GM21423 (cell line): Measurements from ENCODE around the gene ACAP2.
A peak's percentile ranks its signal among the peaks of the same experiment; 100 is the strongest.
"Not testable (repeated sequence)": the region's sequence is repeated elsewhere in the genome, so short reads cannot be mapped to it uniquely, and the experiment has no call there.

Experiments used
- ATAC-seq: cut with Tn5 transposase; IDR thresholded peaks from one replicate; pipeline ENCODE4 v1.9.1; 2021; ENCODE audit warnings: mild to moderate bottlenecking, moderate library complexity; ENCODE audit not compliant: unreplicated experiment

The ACAP2 gene

DNA sequence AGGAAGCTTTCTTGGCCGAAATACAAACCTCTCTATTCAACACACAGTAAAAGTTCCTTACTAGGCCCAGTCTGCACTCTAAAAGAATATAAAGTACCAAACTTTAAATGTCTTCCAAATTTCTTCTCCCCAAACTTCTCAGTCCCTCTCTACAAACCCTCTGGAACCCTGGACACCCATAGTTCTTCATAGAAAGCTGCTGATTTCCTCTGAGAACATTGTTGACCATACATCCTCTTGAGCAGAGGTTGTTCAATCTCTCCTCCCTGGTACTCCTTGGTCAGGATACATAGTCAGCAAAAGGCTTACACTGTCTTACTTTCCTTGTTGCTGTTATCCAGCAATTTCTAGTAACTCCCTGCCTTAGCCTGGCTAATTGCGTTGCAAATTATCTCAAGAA lies 3.1 kb upstream of the ACAP2 start:
- no peak for ATAC-seq

DNA sequence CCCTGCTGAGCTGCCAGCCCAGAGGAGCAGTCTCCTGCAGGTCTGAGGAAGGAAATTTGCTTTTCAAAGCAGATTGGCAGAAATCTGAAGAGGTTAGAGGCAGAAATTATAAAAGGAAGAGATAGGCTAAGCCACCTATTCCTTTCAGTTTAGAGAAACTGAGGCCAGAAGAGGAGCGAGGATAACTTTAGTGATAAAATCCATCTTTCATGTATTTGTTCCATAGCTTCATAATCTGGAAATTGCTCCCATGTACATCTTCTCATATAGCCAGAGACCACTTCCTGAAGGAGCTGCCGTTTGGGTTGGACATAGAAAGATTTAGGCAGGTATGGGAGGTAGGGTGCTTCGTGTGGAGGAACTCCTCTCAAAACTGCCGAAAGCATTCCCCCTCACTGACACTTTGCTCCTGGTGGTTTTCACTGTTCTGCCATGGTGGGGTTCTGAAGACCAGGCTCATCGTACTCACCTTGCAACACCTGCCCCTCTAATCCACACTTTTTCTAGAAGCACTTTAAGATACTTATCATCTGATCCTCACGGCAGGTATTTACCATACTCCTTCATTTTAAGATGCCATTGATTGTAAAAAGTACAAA lies 670 bp upstream of the ACAP2 start:
- ATAC-seq, result no peak

DNA sequence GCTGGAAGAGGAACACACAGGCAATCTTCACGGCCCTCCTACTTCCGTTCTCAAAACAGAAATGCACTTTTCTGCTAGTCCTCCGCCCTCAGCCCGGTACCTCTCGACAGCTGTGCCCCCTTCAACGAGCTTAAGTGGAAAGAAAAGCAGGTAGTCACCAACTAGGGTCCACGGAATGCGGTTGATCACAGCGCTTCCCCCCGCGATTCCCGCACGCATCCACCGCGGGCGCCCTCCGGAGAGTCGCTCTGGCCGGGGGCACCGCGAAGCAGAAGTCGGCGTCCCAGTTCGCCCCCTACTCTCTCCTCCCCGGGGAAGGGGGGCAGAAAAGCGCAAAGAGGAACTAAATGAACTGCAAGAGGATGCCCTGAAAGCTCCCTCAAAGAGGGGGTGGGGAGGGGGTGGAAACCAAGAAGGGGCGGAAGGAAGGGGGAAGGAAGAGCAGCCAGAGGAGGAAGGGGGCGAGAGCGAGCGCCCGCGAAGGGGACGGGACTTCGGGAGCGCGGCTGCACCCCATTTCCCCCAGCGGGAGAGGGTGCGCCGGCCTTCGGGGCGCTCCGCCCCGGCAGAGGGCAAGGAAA lies 738 bp downstream of the ACAP2 start:
- ATAC-seq, result peak; percentile 5

DNA sequence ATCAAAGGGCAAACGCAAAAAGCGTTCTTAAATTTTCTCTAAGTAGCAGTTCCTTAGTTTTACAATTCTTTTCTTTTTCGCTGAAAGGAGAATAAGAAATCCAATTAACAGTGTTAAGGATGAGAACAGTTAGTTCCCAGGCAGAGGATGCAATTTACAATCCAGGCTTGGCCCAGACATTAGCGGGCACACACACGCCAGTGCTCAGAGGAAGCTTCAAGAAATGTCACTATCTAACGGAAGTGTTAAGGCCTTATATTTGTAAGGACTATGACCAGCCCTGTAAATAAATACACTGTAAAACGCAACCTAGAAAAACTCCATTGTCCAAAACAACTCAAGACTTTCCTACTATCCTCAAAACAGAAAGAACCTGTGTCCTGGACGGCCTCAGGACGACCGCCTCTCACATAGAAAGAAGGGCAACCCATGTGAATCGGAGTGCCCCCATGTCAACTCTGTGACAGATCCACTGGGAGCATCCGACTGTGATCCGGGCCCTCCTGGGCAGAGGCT lies 1.3 kb downstream of the ACAP2 start:
- ATAC-seq, result no peak

DNA sequence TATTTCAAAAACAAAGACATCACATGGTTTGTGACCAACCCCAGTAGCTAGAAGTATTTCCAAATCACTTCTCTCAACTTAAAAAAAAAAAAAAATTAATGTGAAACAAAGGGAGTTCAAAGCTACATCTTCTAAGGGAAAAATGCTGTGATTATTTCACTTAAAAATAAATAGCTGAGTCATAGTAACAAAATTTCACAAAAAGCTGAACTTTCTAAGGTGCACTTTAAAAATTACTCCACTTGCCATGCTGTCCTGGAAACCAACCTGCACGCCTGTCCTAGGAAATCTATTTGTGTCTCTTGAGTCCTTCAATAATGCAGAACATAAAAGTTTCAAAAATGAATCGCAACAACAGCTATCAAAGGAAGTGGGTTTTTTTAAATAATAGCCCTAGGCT lies 1.8 kb downstream of the ACAP2 start:
- no peak for ATAC-seq

DNA sequence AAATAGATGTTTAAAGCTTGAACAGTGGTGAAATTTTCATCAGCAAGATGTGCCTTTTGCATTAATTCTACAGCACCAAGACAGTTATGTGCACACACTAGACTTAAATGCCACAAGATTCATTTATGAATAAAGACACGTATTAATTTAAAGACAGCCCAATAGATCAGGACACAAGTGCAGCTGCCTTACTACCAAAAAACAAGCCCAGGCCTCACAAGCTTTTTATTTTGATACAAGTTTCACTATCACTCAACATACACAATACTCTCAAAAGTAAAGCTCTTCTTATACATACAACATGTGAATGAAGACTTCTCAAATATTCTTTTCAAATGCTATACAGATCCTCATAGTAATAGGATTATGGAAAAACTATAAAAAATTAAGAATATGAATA lies 2.4 kb downstream of the ACAP2 start:
- ATAC-seq, result no peak

DNA sequence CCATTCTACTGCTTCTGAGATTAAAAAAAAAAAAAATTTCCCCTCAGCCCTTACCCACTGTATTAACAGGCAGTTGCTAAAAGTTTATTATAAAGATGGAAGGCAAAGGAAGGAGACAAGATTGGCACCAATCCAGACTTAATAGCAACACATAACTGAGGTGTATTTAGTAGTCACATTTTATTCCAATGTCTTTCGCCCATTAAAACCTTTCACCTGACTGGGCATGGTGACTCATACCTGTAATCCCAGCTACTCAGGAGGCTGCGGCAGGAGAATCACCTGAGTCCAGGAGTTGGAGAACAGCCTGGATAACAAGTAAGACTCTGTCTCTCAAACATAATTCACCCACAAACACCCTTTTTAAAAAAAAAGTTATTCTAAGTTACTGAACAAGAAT lies 4.4 kb downstream of the ACAP2 start:
- ATAC-seq, result no peak

DNA sequence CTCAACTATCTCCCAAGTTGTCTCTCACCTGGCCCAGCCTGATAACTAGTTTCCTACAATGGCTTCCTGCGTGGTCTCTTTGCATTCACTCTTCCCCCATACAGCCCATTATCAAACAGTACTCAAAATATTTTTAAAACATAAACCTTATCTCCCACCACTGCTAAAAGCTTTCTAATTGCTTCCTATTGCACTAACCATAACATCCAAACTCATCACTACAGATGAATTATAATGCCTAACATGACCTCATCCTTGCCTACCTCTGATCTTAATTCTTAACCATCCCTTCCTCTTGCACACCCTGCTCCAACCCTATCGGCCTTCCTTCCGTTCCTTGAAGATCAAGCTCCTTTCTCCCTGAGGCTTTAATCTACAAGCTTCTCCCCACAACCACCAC lies 17.0 kb downstream of the ACAP2 start:
- ATAC-seq, result no peak

DNA sequence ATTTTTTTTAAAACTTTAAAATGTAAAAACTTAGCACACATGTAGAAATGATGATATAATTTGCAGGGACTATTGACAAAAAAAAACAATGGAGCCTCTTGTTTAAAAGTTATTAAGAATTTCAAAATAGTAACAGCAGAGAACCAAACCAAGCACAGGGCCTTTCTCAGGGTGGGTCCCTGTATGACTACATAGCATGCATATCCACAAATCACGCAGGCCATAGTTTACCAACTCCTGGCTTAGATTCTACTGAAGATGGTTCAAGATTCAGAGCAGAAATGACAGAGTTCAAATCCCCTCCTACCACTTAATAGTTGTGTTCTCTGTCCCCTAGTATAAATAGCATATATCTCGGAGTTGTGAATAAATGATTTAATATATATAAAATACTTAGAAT lies 19.0 kb downstream of the ACAP2 start:
- no peak for ATAC-seq

DNA sequence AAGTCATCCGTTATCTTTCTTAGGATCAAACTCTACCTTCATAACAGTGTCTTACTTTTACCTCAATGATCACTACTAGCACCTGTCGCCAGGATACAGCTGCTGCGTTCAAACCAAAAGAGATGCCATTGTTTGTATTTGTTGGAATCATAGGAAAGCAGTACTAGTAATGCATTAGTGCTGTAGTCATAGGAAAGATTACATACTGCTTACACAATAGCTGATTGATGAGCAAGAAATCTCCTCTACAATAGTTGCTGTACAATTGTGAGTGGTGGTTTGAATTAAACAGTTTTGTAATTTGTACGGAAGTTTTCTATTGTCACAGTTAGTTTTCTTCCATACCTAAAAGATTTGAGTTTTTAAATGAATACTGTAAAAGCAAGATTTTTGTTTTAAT lies 21.4 kb downstream of the ACAP2 start:
- no peak for ATAC-seq

DNA sequence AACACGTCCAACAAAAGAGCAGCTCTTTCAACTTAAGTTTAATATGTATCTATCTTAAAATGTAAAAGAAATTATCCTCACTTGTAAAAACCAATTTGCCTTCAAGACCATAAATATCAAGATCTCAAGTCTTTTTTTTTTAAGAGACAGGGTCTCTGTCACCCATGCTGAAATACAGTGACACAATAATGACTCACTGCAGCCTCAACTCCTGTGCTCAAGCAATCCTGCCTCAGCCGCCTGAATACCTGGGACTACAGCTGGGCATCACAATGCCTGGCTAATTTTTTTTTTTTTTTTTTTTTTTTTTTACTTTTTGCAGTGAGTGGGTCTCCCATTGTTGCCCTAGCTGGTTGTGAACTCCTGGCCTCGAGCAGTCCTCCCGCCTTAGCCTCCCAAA lies 26.0 kb downstream of the ACAP2 start:
- no peak for ATAC-seq

DNA sequence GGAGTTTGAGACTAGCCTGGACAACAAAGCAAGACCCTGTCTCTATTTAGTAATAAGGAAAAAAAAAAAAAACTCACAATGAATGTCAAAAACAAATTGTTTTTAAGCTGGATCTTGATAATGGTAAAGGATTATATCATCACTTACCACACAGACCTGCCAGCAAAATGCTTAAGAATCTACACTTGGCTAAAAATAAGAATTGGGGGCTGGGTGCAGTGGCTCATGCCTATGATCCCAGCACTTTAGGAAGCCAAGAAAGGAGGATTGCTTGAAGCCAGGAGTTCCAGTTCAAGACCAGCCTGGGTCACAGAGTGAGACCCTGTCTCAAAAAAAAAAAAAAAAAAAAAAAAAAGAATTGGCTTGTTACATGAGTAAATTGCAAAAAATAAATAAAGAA lies 31.0 kb downstream of the ACAP2 start:
- no peak for ATAC-seq

DNA sequence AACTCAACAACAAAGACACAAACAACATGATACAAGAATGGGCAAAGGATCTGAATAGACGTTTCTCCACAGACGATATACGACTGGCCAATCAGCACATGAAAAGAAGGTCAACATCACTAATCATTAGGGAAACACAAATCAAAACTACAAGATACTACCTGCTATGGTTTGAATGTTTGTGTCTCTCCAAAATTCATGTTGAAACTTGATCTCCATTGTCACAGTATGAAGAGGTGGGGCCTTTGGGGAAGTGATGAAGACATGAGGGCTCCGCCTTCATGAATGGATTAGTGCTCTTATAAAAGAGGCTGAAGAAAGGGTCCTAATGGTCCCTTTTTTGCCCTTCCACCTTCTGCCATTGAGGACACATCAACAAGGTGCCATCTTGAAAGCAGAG lies 32.3 kb downstream of the ACAP2 start:
- no peak for ATAC-seq

DNA sequence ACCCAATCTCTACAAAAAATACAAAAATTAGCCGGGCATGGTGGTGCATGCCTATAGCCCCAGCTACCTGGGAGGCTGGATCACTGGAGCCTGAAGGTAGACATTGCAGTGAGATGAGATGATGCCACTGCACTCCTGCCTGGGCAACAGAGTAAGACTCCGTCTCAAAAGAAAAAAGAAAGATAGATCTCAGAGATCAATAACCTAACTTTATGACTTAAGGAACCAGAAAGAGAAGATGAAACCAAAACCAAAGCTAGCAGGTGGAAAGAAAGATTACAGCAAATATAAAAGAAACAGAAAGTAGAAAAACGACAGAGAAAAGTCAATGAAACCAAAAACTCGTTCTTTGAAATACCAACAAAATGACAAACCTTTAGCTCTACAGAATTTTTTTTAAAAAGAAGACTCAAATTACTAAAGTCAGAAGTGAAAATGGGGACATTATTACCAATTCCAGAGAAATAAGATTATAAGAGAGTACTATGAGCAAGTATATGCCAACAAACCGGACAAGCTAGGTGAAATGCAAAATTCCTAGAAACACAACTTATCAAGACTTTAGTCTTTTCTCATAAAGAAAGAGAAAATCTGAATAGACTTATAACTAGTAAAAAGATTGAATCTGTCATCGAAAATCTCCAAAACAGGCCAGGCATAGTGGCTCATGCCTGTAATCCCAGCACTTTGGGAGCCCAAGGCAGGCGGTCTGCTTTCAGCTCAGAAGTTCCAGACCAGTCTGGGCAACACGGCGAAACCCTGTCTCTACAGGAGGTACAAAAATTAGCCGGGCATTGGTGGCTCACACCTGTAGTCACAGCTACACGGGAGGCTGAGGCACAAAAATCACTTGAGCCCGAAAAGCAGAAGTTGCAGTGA lies 35.0 kb downstream of the ACAP2 start:
- no peak for ATAC-seq

DNA sequence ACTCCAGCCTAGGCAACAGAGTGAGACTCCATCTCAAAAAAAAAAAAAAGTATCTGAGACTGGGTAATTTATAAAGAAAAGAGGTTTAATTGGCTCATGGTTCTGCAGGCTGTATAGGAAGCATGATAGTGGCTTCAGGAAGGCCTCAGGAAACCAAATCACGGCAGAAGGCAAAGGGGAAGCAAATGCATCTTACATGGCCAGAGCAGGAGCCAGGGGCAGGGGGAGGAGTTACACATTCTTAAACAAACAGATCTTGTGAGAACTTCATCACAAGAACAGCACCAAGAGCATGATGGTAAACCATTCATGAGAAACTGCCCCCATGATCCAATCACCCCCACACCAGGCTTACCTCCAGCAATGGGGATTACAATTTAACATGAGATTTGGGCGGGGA lies 37.2 kb downstream of the ACAP2 start:
- ATAC-seq, result no peak

DNA sequence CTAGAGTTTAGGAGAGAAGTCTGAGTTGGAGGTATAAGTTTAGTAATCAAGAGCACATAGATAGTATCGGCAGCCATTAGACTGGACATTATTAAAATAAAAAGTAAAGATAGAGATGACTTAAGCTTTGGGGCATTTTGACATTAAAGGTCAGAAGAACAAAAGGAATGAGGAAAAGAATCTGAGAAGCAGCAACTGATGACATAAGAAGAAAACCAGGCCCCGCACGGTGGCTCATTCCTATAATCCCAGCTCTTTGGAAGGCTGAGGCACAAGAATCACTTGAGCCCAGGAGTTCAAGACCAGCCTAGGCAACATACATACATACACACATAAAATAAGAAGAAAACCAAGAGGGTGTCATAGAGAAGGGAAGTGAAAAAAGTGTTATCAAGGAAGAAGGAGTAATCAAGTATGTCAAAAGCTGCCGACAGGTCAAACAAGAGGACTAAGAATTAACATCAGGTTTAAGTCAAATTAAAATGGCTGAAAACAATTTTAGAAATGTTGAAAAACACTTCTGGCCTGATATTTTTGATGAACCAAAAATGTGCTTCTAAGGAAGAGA lies 38.9 kb downstream of the ACAP2 start:
- ATAC-seq, result no peak

DNA sequence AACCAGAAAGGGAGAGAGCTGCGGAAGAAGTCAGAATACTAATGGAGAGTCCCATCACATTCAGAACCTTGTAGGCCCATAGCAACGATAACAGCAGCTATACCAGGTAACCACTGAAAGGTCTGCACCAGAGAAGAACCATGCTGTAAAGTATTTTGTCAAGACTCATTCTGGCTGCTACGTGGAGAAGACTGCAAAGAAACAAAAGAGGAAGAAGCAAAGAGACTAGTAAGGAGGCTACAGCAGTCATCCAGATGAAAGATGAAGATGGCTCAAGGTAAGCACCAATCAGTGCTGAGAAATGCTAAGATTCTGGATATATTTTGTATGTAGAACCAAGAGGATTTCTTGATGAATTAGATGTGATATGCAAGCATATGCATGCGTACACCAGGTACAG lies 39.6 kb downstream of the ACAP2 start:
- no peak for ATAC-seq

DNA sequence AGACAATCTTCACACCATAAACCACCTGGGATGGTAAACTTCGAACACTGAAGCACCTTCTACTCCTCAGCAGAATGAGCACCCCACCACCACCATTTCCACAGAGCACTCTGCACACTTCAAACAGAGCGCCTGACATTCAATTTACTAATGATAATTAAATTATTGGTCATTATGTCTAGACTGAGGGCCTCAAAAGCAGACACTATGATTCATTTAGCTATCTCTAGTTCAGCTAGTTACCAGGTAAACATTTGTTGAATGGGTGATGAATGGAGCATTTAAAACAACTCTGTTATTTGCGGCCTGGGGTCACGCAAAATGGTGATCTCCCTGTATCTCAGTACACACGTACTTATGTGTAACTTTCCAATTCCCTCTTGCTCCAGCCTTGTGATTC lies 40.9 kb downstream of the ACAP2 start:
- no peak for ATAC-seq

DNA sequence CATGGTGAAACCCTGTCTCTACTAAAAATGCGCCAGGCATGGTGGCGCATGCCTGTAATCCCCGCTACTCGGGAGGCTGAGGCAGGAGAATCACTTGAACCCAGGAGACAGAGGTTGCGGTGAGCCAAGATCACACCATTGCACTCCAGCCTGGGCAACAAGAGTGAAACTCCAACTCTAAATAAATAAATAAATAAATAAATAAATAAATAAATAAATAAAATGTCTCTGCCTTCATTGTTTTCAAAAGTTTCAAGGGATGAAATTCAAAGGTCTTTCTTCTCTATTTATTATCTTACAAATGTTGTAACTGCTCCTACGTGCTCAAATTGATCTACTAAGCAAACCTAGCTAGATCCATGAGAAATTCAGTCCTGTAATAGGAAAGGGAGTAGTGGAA lies 44.4 kb downstream of the ACAP2 start:
- ATAC-seq, result not testable (repeated sequence)

DNA sequence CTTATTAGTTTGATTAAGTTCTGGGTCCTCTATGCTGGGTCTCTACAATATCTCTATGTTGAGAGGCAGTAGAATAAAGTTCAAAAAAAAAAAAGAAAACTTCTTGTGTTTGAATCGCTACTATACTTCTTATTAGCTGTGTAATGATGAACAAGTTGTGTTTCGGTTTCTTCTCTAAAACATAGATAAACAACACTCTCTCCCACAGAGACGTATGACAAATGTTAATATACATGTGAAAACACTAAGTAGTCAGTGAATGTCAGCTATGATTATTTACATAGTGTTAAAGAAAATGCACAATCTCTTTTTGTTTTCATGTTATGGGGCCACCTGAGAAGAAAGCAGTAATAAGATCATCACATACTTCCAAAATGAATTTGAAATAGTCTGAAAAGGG lies 45.3 kb downstream of the ACAP2 start:
- ATAC-seq, result no peak

DNA sequence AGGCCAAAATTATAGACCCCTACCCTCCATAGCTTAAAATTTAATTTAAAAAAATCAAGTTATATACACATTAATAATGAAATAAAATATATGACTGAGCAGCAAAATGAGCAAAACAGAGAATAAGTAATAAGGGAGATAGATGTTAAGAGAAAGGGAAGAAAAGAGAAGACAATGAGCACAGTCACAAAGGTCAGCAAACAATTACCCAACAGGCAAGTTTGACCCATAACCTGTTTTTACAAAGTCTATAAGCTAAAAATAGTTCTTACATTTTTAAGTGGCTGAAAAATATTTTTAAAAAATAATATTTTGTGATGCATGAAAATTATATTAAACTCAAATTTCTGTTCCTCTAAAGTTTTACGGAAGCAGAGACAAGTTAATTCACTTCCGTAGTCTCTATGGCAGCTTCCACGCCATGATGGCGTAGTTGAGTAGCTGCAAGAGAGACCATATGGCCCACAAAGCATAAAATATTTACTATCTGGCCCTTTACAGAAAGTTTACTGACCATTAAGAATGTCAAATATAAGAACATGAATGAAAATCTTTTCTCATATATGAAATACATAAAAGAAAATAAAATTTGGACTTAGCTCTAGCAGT lies 47.5 kb downstream of the ACAP2 start:
- ATAC-seq, result no peak
